Measurements from ENCODE around the gene SRGAP3.

Gene SRGAP3

DNA sequence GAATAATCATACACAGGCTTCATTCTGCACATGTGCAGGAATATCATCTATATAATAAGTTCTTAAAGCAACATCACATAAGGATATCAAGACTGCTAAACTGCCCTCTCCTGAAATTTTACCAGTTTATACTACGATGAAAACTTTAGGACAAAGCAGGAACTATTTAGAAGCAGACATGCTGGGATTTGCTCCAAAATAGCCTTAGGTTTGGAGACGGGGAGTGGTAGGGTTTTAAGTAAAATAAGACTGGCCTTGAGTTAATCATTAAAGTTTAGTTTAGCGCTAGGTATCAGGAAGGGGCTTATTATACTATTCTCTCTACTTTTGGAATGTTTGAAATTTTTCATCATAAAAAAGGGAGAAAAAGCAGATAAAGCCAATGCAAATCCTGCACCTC, 115.8 kb downstream of the SRGAP3 start:
- Histone ChIP-seq H3K36me3 (ENCODE audit: control insufficient read depth, insufficient read depth, low read length) (no peaks in the 10 kb centered on the region), H3K27ac (ENCODE audit: low read depth, low read length, severe bottlenecking) (no peak overlapping the region), H3K4me3 (ENCODE audit: extremely low read depth, insufficient read depth, low read length, poor library complexity, severe bottlenecking) (no peak overlapping the region), H3K4me1 (ENCODE audit: control insufficient read depth, insufficient read depth, low read length, poor library complexity, severe bottlenecking) (no peaks in the 10 kb centered on the region), H3K9me3 (ENCODE audit: control insufficient read depth, low read length) (no peaks in the 10 kb centered on the region)
- WGBS, 2 experiments (ENCODE audit: insufficient coverage in 2 of 2), result 80 to 93% methylated on average over 1 to 2 of the region's 3 CpGs

DNA sequence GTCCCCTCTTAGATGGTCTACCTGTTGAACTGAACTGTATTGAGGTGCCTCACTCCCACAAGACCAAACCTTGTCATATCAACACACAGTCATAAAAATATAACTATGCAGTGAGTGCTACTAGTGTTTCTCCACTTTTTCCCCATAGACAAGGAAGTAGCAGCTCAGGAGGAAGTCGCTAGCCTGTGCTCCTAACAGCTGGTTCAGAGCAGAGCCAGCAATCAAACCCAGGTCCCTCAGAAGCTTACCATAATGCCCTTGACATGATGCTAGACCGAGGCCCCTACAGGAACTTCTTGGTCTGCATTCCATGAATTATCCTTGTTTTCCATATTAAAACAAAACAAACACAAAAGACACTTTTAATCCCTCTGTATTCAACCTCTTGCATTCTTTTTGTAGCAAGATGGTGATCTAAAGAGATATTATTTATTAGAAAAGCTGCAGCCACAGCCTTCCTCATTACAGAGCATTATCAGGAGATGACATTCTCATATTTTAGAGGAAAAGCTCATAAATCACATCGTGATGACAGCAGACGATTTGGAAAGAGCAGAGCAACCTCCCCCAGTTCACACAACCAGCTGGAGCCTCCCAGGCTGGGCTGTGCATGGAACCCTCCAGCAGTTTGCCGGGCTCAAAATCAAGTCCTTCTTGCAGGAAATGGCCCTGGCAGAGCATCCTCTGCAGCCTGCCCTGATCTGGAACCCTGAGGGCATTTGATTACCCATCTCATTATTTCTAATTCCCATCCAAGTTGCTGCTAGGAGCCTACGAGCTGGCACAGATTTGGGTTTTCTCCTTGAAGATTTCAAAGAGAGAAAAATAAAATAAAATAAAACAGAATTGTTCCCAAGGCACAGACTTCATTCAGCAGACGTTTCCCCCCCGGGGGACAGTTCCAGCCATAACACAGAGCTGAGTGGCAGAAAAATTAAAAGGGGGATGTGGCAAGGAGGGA, 118.8 kb downstream of the SRGAP3 start:
- Histone ChIP-seq H3K36me3 (ENCODE audit: control insufficient read depth, insufficient read depth, low read length) (no peaks in the 10 kb centered on the region), H3K4me3 (ENCODE audit: extremely low read depth, insufficient read depth, low read length, poor library complexity, severe bottlenecking) (no peak overlapping the region), H3K27ac (ENCODE audit: low read depth, low read length, severe bottlenecking) (no peak overlapping the region), H3K9me3 (ENCODE audit: control insufficient read depth, low read length) (no peaks in the 10 kb centered on the region), H3K4me1 (ENCODE audit: control insufficient read depth, insufficient read depth, low read length, poor library complexity, severe bottlenecking) (no peaks in the 10 kb centered on the region)
- WGBS, 2 experiments (ENCODE audit: insufficient coverage in 2 of 2), result 77 to 84% methylated on average over 5 of the region's 8 CpGs

DNA sequence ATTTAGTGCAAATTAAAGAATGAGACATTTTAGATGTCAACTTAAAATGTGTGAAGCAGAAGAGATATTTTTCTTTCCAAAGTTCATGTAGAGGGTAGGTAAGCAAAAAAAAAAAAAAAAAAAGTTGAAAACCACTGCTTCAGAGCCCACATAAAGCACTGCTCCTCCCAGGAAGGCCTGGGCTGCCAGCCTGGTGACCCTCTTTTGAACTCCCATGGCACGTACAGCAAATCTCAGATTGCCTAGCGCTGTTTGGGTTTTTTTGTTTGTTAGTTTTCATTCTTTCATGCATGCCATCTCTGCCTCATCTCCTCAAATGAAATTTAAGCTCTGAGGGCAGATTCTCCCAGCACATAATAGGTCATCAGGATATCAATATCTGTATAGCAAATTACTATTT, 120.1 kb downstream of the SRGAP3 start:
- no peaks in the 10 kb centered on the region for H3K36me3 ChIP-seq (ENCODE audit: control insufficient read depth, insufficient read depth, low read length)
- H3K4me3 ChIP-seq (ENCODE audit: extremely low read depth, insufficient read depth, low read length, poor library complexity, severe bottlenecking), result no peak overlapping the region
- no peaks in the 10 kb centered on the region for H3K9me3 ChIP-seq (ENCODE audit: control insufficient read depth, low read length)
- no peak overlapping the region for H3K27ac ChIP-seq (ENCODE audit: low read depth, low read length, severe bottlenecking)
- H3K4me1 ChIP-seq (ENCODE audit: control insufficient read depth, insufficient read depth, low read length, poor library complexity, severe bottlenecking), result no peaks in the 10 kb centered on the region
- 90% methylated on average over 2 of the region's 2 CpGs; no CpG with 5 or more reads in 1 of the 2 experiments for WGBS, 2 experiments (ENCODE audit: insufficient coverage in 2 of 2)

DNA sequence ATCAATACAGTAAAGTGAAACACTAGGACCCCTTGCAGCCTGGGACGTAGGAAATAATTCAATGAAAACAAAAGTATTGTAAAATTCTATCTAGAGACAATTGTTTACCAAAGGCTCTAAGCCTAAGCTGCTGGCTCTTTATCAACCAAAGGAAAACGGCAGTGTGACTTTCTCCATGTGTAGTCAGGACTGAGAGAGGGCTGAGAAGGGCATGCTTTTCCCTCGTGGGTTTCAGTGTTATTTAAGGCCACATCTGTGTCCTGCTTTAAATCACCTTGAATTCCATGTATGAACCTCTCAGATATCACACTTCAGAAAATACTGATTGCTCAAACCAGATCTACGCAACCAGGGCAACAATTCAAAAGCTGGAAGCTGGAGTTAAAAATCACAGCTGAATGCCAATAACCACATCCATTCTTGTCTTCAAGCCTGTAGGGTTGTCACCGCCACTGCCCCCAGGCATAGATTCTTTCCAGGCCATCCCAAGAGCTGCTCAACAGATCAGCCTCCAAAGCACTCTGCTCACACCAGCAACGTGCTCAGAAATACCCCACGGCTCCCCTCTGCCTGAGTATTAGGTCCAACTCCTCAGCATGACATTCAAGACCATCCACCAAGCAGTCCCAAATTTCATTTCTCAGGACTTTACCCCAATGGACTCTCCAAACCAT, 124.0 kb downstream of the SRGAP3 start:
- Histone ChIP-seq H3K4me1 (ENCODE audit: control insufficient read depth, insufficient read depth, low read length, poor library complexity, severe bottlenecking) (no peaks in the 10 kb centered on the region), H3K9me3 (ENCODE audit: control insufficient read depth, low read length) (no peaks in the 10 kb centered on the region), H3K4me3 (ENCODE audit: extremely low read depth, insufficient read depth, low read length, poor library complexity, severe bottlenecking) (no peak overlapping the region), H3K36me3 (ENCODE audit: control insufficient read depth, insufficient read depth, low read length) (no peaks in the 10 kb centered on the region), H3K27ac (ENCODE audit: low read depth, low read length, severe bottlenecking) (no peak overlapping the region)
- 70 to 87% methylated on average over 5 to 6 of the region's 7 CpGs for WGBS, 2 experiments (ENCODE audit: insufficient coverage in 2 of 2)

DNA sequence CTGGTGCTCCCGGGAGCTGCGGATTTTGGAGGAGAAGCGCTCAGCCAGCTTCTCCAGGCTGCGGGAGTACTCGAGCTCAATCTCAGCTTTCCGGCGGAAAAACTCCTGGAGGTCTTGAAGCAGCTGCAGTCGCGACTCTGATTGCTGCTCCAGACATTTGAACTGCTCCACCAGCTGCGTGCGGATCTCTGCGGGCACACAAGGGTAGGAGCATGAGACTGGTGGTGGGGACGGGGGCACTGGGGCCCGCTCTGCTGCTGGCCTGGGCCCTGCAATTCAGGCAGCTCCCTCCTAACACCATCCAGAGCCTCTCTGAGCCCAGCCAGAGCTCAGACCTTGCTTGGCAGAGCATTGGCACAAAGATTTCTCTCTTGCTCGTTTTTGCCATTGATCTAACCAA, 124.7 kb downstream of the SRGAP3 start:
- Histone ChIP-seq H3K27ac (ENCODE audit: low read depth, low read length, severe bottlenecking) (no peak overlapping the region), H3K36me3 (ENCODE audit: control insufficient read depth, insufficient read depth, low read length) (no peaks in the 10 kb centered on the region), H3K9me3 (ENCODE audit: control insufficient read depth, low read length) (no peaks in the 10 kb centered on the region), H3K4me3 (ENCODE audit: extremely low read depth, insufficient read depth, low read length, poor library complexity, severe bottlenecking) (no peak overlapping the region), H3K4me1 (ENCODE audit: control insufficient read depth, insufficient read depth, low read length, poor library complexity, severe bottlenecking) (no peaks in the 10 kb centered on the region)
- 87% methylated on average over 14 to 15 of the region's 15 CpGs for WGBS, 2 experiments (ENCODE audit: insufficient coverage in 2 of 2)

DNA sequence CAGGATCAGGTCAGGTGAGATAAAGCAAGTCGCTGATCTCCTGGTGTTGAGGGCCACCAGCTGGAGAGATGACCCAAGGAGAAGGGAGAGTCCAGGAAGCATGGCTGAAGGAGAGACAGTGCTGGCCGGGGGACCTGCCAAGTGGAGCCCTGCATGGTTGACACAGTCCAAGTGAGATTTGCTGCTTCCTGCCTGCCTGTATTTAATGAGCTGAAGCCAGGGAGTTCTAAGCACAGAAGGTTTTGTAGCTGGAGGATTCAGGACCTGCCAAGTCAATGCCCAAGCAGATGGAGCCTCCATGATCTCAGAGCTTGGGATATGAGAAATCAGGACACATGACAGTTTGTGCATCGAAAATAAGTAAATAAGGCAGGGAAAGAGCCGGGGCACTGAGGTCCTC, 125.6 kb downstream of the SRGAP3 start:
- H3K9me3 ChIP-seq (ENCODE audit: control insufficient read depth, low read length), result no peaks in the 10 kb centered on the region
- no peaks in the 10 kb centered on the region for H3K36me3 ChIP-seq (ENCODE audit: control insufficient read depth, insufficient read depth, low read length)
- no peaks in the 10 kb centered on the region for H3K4me1 ChIP-seq (ENCODE audit: control insufficient read depth, insufficient read depth, low read length, poor library complexity, severe bottlenecking)
- H3K4me3 ChIP-seq (ENCODE audit: extremely low read depth, insufficient read depth, low read length, poor library complexity, severe bottlenecking), result no peak overlapping the region
- no peak overlapping the region for H3K27ac ChIP-seq (ENCODE audit: low read depth, low read length, severe bottlenecking)
- WGBS, 2 experiments (ENCODE audit: insufficient coverage in 2 of 2), result 79 to 97% methylated on average over 4 of the region's 4 CpGs

DNA sequence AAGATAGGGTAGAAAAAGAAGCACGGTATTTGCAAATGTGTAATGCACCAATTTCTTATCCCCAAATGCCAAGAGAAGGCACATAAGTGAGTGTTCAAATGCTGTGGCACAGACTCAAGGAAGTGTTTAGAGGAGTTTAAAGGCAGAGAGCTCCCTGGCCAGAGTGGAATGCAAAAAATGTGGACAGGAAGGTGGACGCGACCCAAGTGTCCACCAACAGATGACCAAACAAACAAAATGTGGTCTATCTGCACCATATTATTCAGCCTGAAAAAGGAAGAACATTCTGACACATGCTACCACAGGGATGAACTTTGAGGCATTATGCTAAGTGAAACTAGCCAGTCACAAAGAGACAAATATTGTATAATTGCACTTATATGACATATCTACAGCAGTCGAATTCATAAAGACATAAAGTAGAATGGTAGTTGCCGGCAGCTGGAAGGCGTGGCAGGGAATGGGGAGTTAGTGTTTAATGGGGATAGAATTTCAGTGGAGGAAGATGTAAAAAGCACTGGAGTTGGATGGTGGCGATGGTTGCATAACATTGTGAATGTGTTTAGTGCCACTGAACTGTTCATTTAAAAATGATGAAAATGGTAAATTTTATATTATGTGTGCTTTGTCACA, 126.6 kb downstream of the SRGAP3 start:
- 87 to 95% methylated on average over 3 to 7 of the region's 7 CpGs for WGBS, 2 experiments (ENCODE audit: insufficient coverage in 2 of 2)

DNA sequence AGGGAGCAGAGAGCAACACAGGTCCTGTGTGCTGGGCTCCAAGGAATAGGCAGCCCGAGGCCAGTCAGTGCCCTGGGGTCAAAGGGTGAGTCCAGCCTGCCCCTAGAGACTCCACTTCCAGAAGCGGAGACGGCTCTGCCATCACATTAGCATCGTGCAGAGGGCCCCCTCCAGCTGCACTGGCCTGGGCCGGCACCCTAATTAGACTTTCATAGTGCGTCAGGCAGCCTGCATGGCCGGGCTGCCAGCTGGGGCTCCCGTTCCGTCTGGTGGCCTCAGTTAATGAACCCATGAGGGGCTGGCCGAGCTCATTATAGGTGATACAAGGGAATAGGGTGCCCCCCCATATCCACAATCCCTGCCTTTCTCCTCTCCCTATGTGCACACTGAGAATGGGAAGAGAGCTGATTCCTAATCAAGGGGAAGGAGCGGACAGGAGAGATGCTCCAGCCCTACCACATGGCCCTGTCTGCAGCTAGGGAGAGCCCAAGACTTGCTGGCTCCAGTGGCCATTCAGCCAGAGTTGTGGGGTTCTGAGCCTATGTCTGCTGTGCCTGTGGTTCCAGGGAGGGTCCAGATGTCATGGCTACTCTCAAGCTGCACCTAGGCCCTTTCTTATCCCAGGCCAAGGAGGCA, 128.0 kb downstream of the SRGAP3 start:
- Histone ChIP-seq H3K9me3 (ENCODE audit: control insufficient read depth, low read length) (no peaks in the 10 kb centered on the region), H3K4me1 (ENCODE audit: control insufficient read depth, insufficient read depth, low read length, poor library complexity, severe bottlenecking) (no peaks in the 10 kb centered on the region), H3K4me3 (ENCODE audit: extremely low read depth, insufficient read depth, low read length, poor library complexity, severe bottlenecking) (no peak overlapping the region), H3K36me3 (ENCODE audit: control insufficient read depth, insufficient read depth, low read length) (no peaks in the 10 kb centered on the region), H3K27ac (ENCODE audit: low read depth, low read length, severe bottlenecking) (peak overlapping the region; percentile 59)
- 85 to 87% methylated on average over 8 to 10 of the region's 11 CpGs for WGBS, 2 experiments (ENCODE audit: insufficient coverage in 2 of 2)

More for the DNA sequence above, 126.6 kb downstream of the SRGAP3 start:
- Histone ChIP-seq H3K9me3 (ENCODE audit: control insufficient read depth, low read length) (no peaks in the 10 kb centered on the region), H3K4me3 (ENCODE audit: extremely low read depth, insufficient read depth, low read length, poor library complexity, severe bottlenecking) (no peak overlapping the region), H3K27ac (ENCODE audit: low read depth, low read length, severe bottlenecking) (no peak overlapping the region), H3K4me1 (ENCODE audit: control insufficient read depth, insufficient read depth, low read length, poor library complexity, severe bottlenecking) (no peaks in the 10 kb centered on the region), H3K36me3 (ENCODE audit: control insufficient read depth, insufficient read depth, low read length) (no peaks in the 10 kb centered on the region)

DNA sequence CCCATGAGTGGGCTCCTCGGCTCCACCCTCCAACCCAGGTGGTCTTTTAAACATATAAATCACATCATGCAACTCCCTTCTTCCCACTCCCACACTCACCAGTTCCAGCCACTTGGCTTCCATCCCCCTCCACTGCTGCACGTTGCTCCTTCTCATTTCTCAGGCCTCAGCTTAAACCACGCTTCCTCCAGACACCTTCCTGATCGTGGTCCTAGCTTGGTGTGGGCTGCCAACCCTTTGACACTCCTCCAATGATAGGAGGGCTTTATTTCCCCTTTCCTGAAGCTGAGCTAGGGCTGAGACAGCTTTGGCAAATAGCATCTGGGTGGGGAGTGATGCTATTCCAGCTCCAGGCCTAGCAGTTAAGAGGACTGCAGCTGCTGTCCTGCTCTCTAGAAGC, 130.1 kb downstream of the SRGAP3 start:
- Histone ChIP-seq H3K27ac (ENCODE audit: low read depth, low read length, severe bottlenecking) (no peak overlapping the region), H3K4me3 (ENCODE audit: extremely low read depth, insufficient read depth, low read length, poor library complexity, severe bottlenecking) (no peak overlapping the region), H3K9me3 (ENCODE audit: control insufficient read depth, low read length) (no peaks in the 10 kb centered on the region), H3K4me1 (ENCODE audit: control insufficient read depth, insufficient read depth, low read length, poor library complexity, severe bottlenecking) (no peaks in the 10 kb centered on the region), H3K36me3 (ENCODE audit: control insufficient read depth, insufficient read depth, low read length) (no peaks in the 10 kb centered on the region)
- WGBS, 2 experiments (ENCODE audit: insufficient coverage in 2 of 2), result 90 to 94% methylated on average over 4 of the region's 4 CpGs

DNA sequence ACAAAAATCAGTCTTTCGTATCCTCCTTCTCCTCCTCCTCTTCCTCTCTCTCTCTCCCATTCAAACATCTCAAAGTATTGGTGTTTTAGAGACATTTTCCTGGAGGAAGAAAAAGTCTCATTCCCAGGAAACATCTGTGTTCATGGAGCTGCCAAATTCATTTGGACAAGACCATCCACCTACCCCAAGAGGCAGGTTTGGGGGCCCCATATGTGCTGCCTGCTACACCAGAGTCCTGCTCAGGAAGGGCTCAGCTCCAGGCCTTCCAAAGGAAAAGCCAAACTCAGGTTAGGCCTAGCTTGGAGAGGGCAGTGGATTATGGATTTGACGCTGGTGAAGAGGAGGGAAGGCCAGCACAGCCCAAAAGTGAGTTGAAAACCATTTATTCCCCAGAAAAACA, 131.2 kb downstream of the SRGAP3 start:
- Histone ChIP-seq H3K9me3 (ENCODE audit: control insufficient read depth, low read length) (no peaks in the 10 kb centered on the region), H3K36me3 (ENCODE audit: control insufficient read depth, insufficient read depth, low read length) (no peaks in the 10 kb centered on the region), H3K27ac (ENCODE audit: low read depth, low read length, severe bottlenecking) (no peak overlapping the region), H3K4me1 (ENCODE audit: control insufficient read depth, insufficient read depth, low read length, poor library complexity, severe bottlenecking) (no peaks in the 10 kb centered on the region), H3K4me3 (ENCODE audit: extremely low read depth, insufficient read depth, low read length, poor library complexity, severe bottlenecking) (no peak overlapping the region)
- 88 to 100% methylated on average over 1 of the region's 2 CpGs for WGBS, 2 experiments (ENCODE audit: insufficient coverage in 2 of 2)

Measured in mesodermal cell (in vitro differentiated cells).